SIG-M5 (cell line): Measurements from ENCODE around the gene PUM2.
"Not testable (repeated sequence)": the region's sequence is repeated elsewhere in the genome, so short reads cannot be mapped to it uniquely, and the experiment has no call there.

Experiments used
- DNase-seq: peaks from one replicate; lab custom pipeline; 2025; lab: John Stamatoyannopoulos, UW

The PUM2 gene

GRCh38 chr2:20288642-20289340, 61.9 kb downstream of the PUM2 start:
- DNase-seq: no peak

DNA sequence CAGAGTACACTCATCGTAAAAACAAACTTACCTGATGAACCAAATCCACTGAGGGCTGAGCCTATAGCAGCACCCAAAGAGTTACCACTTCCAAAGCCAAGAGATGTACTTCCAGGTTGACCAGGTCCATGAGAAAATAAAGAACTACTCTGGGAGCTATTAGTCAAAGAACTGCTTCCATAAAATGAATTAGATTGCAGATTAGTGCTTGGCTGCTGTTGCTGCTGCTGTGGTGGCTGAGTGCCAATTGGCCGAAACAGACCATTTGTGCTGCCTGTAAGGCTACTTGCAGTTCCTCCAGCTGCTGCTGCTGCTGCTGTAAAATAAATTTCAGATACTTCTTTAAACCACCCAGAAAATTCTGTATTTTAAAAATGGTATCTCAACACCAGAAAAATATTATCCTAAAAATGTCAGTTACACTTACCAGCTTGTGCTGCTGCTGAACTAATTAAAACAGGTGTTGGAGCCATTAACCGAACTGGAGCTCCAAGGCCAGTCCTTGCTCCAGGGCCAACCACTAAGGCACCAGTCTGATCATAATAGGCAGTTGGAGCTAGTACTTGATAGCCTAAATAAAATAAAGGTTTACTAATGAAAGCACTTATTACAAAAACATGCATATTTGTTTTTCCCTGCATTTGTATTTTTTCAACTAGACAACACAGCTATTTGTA, 67.6 kb downstream of the PUM2 start:
- no peak for DNase-seq

- DNase-seq: no peak
These were observed 68.8 kb downstream of the PUM2 start for GRCh38 chr2:20281876-20282275.

DNA sequence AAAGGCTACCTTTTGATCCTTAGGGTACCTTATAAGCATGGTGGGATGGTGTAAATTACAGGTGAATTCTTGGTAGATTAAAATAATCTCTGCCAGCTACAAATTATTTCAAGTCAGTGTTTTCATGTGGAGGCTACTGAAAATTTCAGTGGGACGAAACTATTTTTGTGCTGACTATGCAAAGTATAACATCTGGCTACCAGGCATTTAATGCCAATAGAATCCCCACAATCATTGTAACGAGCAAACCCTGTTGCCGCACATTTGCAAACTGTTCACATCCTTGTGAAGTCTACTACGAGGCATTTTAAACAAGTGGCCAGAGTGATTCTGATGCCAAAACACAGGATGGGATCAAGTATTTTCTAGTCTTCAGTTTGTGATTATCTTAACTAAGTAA, 77.6 kb downstream of the PUM2 start:
- no peak for DNase-seq

- not testable (repeated sequence) for DNase-seq
These were observed 82.3 kb downstream of the PUM2 start for GRCh38 chr2:20268317-20268716.

DNA sequence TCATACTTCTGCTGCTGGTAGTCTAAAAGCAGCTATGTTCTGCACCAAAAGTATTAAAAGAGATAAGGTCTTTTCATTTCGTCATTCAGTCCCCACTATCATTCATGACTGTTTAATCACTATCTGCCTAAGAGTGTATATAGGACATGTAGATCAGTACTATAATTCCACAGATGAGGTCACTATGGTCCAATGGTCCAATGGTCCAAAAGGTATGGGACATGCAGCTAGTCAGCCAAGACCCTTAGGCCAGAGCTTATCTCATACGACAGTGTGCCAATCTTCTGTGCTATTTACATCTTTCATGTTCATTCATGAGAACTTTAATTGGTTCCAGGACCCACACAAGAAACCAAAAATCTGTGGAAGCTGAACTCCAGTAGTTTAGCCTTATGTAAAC, 83.1 kb downstream of the PUM2 start:
- no peak for DNase-seq

- DNase-seq: no peak
These were observed 86.0 kb downstream of the PUM2 start for GRCh38 chr2:20264629-20265028.

DNA sequence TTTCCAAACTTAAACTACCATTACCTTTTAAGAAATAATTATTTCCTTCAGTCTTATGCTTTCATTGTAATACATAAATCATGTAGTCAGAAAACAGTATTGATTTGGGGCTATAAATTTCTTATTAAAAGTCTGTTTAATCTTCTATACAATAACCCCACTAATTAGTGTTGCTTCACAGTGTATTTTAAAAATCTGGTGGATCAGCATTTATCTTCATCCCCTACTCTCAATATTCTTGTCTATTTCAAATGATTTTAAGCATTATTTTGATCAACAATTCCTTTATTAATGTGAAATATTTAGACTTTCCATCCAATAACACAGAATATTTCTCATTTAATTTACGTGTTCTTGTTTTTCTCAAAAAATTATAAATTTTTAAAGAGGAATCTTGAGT, 93.2 kb downstream of the PUM2 start:
- DNase-seq: no peak

DNA sequence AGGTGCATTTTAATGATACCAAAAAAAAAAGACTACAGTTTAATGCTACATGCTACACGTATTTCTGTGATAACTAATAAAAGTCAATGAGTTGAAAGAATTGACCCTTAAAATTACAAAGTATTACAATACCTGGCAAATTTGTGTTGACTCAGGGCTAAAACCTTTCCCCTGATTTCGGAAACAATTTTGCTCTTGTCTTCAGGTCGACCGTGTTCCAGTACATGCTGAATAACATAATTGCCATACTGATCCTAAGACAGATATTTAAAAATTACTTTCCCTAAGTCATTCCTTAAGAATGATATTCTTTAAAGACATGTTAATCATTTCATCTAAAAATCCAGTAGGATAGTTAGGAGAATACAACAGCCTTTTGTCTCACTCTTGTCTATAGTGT, 95.9 kb downstream of the PUM2 start:
- DNase-seq: no peak

GRCh38 chr2:20250436-20250835, 100.2 kb downstream of the PUM2 start:
- no peak for DNase-seq

DNA sequence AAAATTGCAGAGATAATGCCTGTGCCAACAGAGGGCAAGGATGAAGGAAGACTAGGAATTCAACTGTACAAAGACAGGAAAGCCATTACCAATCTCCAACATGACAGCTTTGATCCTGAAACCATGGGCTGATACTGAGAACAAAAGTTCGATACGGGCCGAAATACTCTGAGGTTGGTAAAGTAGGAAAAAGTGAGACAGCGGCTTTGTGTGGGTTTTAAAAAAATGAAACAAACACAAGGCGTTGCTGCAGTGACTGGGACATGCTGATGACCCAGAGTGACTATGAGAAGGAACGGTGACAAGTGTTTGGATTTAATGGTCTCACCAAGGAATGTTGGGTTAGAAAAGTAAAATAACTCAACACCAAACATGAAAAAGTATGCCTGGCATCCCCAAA, 101.5 kb downstream of the PUM2 start:
- DNase-seq: no peak

- no peak for DNase-seq
These were observed 103.6 kb downstream of the PUM2 start for GRCh38 chr2:20247084-20247483.

- not testable (repeated sequence) for DNase-seq
These were observed 107.0 kb downstream of the PUM2 start for GRCh38 chr2:20243637-20244036.

DNA sequence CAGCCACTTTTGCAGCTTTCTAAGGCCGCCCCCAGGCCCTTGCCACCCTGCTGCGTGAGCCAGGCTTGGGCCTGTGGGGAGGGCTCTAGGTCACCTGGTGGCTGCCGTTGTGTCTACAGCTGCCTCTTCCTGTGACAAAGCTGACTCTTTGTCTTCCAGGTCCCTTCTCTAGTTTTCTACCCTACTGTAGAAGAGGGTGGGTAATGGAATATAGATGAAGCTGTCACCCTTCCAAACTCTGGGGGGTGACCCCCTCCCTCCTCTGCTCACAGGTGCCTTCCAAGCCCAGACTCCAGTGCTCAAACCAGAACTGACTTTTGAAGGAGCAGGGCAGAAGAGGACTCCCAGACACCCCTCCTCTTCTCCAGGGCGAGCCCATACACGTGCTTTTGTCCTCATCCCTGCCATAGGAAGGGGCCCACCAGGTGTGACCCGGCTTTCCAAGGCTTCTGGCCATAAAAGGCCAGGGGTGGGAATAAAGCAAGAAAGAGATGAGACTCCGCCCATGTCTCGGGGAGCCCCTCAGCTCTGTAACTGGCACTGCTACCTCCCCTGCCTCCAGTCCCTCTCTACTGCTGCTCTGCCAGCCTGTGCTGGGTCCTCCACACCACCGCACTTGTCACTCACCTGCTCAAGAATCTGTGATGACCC, 107.8 kb downstream of the PUM2 start:
- no peak for DNase-seq

- no peak for DNase-seq
These were observed 108.5 kb downstream of the PUM2 start for GRCh38 chr2:20241973-20242726.

- DNase-seq: not testable (repeated sequence)
These were observed 110.4 kb downstream of the PUM2 start for GRCh38 chr2:20240291-20240690.

- no peak for DNase-seq
These were observed 114.1 kb downstream of the PUM2 start for GRCh38 chr2:20236496-20236895.

DNA sequence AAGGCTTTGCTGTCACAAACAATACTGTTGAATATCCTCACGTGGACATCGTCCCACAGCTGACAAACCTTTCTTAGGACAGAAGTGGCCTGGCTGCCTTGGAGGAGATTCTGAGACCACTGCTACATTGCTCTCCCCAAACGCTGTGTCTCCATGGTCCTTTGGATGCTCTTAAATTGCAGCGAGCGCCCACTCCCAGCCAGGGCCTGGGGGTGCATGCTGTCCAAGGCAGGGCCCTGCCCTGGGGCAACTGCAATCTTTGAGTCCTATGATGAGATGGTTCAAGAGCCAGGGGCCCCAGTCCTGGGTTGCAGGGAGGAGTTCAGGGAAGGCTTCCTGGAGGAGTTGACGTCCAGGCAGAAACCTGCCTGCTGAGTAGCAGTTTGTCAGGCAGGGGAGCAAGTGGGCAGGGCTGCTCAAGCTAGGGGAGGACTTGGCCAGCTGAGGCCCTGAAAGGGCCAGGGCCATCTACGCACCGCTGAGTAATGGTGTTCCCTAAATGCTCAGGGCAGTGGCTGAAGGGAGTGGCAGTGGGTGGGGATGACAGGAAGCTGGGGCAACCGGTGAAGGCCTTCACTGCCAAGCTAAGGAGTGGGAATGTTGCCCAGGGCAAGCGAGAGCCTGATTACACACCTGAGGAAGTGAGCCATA, 114.9 kb downstream of the PUM2 start:
- DNase-seq: no peak

DNA sequence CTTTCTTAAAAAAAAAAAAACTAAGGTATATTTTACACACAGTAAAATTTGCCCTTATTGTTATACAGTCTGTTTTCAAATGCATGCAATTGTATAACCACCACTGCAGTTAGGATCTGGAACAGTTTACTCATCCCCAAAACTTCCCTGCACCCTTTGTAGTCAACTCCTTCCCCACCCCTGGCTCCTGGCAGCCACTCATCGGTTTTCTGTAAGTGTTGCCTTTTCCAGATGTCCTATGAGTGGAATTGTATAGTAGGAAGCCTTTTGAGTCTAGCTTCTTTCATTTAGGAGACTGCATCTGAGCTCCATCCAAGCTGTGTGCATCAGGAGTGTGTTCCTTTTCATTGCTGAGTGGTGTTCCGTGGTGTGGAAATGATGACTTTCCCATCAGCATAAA, 116.0 kb downstream of the PUM2 start:
- not testable (repeated sequence) for DNase-seq

DNA sequence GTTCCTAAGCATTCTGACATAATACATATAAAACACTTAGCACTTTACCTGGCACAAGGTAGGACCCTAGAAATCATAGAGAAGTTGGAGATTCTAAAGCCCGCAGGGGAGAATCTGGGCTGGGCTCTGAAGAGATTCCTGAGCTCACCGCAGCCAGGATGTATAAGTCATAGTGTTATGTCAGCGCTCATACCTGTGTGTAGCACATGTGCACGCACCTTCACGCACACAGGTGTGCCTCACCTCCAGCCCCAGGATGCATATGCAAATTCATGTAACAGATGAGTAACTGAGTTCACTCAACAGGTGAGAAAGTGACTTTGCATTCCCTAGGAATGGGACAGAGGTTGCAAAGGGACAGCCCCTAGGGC, 117.8 kb downstream of the PUM2 start:
- DNase-seq: no peak

DNA sequence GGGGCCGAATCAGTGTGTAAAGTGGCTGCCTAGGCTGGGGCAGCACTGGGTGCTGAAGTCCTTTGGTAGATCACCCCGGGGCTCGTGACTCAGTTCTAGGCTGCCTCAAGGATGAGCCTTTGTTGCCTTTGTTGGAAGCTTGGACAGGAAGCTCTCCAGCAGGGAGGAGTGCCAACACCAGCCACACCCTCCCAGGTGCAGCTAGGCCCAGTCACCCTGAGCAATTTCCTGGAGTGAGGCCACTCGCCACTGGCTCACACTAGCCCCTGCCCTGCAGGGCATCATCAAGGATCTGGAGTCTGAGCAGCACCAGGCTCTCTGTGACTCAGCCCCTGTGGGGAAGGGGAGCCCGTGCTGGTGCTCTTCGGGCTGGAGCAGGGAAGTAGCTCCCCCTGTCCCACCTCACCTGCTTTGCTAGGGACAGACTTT, 119.0 kb downstream of the PUM2 start:
- DNase-seq: no peak

DNA sequence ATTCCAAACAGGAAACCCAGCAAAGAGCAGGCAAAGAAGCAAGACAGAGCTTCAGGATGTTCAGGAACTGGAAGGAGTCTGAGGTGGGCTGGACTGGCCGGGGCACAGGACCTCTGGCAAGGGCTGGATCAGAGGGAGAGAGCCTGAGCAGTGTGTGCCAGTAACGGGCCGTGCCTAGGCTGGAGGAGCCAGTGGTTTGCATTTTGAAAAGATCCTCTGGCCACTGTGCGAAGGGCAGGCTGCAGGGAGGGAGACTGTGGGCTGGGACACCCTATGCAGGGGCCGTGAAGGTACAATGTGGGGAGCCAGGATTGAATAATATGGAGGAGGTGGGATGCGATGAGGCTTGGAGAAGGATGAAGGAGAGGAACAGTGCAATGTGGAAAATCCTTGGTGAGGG, 119.5 kb downstream of the PUM2 start:
- DNase-seq: no peak
